Measurements from ENCODE around the gene ITPR1.
A peak's percentile ranks its signal among the peaks of the same experiment; 100 is the strongest.

The ITPR1 gene

GRCh38 chr3:4827767-4828166 is 334.6 kb downstream of the ITPR1 start:
- no peak for TF ChIP-seq CTCF (conservative IDR thresholded peaks at IDR 0.05; ENCODE audit: control insufficient read depth, insufficient read depth, low read depth, low read length)
- peak; percentile 22 for DNase-seq (ENCODE audit: low read depth)
- no peak overlapping the region for H3K4me3 ChIP-seq (ENCODE audit: control insufficient read depth, low read depth, low read length)

GRCh38 chr3:4828279-4829030 is 335.3 kb downstream of the ITPR1 start:
- no peak overlapping the region for H3K4me3 ChIP-seq (ENCODE audit: control insufficient read depth, low read depth, low read length)
- DNase-seq (ENCODE audit: low read depth): peak; percentile 77

GRCh38 chr3:4829031-4829394 is 335.9 kb downstream of the ITPR1 start:
- no peak overlapping the region for H3K4me3 ChIP-seq (ENCODE audit: control insufficient read depth, low read depth, low read length)
- no peak for TF ChIP-seq CTCF (conservative IDR thresholded peaks at IDR 0.05; ENCODE audit: control insufficient read depth, insufficient read depth, low read depth, low read length)
- no peak for DNase-seq (ENCODE audit: low read depth)

More at GRCh38 chr3:4828279-4829030, 335.3 kb downstream of the ITPR1 start:
- TF ChIP-seq CTCF (conservative IDR thresholded peaks at IDR 0.05; ENCODE audit: control insufficient read depth, insufficient read depth, low read depth, low read length): no peak

- DNase-seq (ENCODE audit: low read depth): no peak
- TF ChIP-seq CTCF (conservative IDR thresholded peaks at IDR 0.05; ENCODE audit: control insufficient read depth, insufficient read depth, low read depth, low read length): no peak
- H3K4me3 ChIP-seq (ENCODE audit: control insufficient read depth, low read depth, low read length): no peak overlapping the region
Measured at GRCh38 chr3:4830586-4830914, 337.4 kb downstream of the ITPR1 start.

GRCh38 chr3:4831580-4831950 is 338.4 kb downstream of the ITPR1 start:
- no peak for TF ChIP-seq CTCF (conservative IDR thresholded peaks at IDR 0.05; ENCODE audit: control insufficient read depth, insufficient read depth, low read depth, low read length)
- no peak overlapping the region for H3K4me3 ChIP-seq (ENCODE audit: control insufficient read depth, low read depth, low read length)
- DNase-seq (ENCODE audit: low read depth): no peak

GRCh38 chr3:4833471-4833870 is 340.3 kb downstream of the ITPR1 start:
- no peak overlapping the region for H3K4me3 ChIP-seq (ENCODE audit: control insufficient read depth, low read depth, low read length)
- TF ChIP-seq CTCF (conservative IDR thresholded peaks at IDR 0.05; ENCODE audit: control insufficient read depth, insufficient read depth, low read depth, low read length): no peak
- no peak for DNase-seq (ENCODE audit: low read depth)

- DNase-seq (ENCODE audit: low read depth): no peak
- no peak for TF ChIP-seq CTCF (conservative IDR thresholded peaks at IDR 0.05; ENCODE audit: control insufficient read depth, insufficient read depth, low read depth, low read length)
- H3K4me3 ChIP-seq (ENCODE audit: control insufficient read depth, low read depth, low read length): no peak overlapping the region
Measured at GRCh38 chr3:4834403-4834866, 341.3 kb downstream of the ITPR1 start.
